Measurements from ENCODE around the gene BEST2.

The BEST2 gene

GRCh38 chr19:12782424-12783290 lies 31.1 kb downstream of the BEST2 start:
- H3K27me3 ChIP-seq (ENCODE audit: control insufficient read depth in 1 of 2, insufficient read depth in 2 of 2, low read length in 2 of 2): no peaks in the 10 kb centered on the region
- H3K36me3 ChIP-seq (ENCODE audit: control insufficient read depth in 2 of 2, insufficient read depth in 2 of 2, low read length in 2 of 2): no peaks in the 10 kb centered on the region
- H3K9ac ChIP-seq (ENCODE audit: low read length in 2 of 2): peak overlapping the region; percentile 74 to 94
- peak overlapping the region; percentile 100 for H3K27ac ChIP-seq (ENCODE audit: low read length)
- peak overlapping the region; percentile 33 to 78 for H3K4me3 ChIP-seq (ENCODE audit: low read length in 2 of 2)
- H3K9me3 ChIP-seq (ENCODE audit: control insufficient read depth in 2 of 2, low read length in 2 of 2): no peaks in the 10 kb centered on the region
- peaks cover 60% of the 10 kb centered on the region for H3K4me1 ChIP-seq (ENCODE audit: control insufficient read depth, insufficient read depth, low read length)

GRCh38 chr19:12783291-12783848 lies 31.8 kb downstream of the BEST2 start:
- Histone ChIP-seq H3K36me3 (ENCODE audit: control insufficient read depth in 2 of 2, insufficient read depth in 2 of 2, low read length in 2 of 2) (no peaks in the 10 kb centered on the region), H3K4me1 (ENCODE audit: control insufficient read depth, insufficient read depth, low read length) (peaks cover 58% of the 10 kb centered on the region), H3K27me3 (ENCODE audit: control insufficient read depth in 1 of 2, insufficient read depth in 2 of 2, low read length in 2 of 2) (no peaks in the 10 kb centered on the region), H3K4me3 (ENCODE audit: low read length in 2 of 2) (peak overlapping the region in 1 of 2 donors; percentile 78), H3K9me3 (ENCODE audit: control insufficient read depth in 2 of 2, low read length in 2 of 2) (no peaks in the 10 kb centered on the region), H3K9ac (ENCODE audit: low read length in 2 of 2) (peak overlapping the region in 1 of 2 donors; percentile 74), H3K27ac (ENCODE audit: low read length) (peak overlapping the region; percentile 100)

- H3K27ac ChIP-seq (ENCODE audit: low read length): peak overlapping the region; percentile 100
- no peaks in the 10 kb centered on the region for H3K9me3 ChIP-seq (ENCODE audit: control insufficient read depth in 2 of 2, low read length in 2 of 2)
- no peaks in the 10 kb centered on the region for H3K27me3 ChIP-seq (ENCODE audit: control insufficient read depth in 1 of 2, insufficient read depth in 2 of 2, low read length in 2 of 2)
- H3K36me3 ChIP-seq (ENCODE audit: control insufficient read depth in 2 of 2, insufficient read depth in 2 of 2, low read length in 2 of 2): no peaks in the 10 kb centered on the region
- H3K4me1 ChIP-seq (ENCODE audit: control insufficient read depth, insufficient read depth, low read length): peaks cover 58% of the 10 kb centered on the region
- H3K9ac ChIP-seq (ENCODE audit: low read length in 2 of 2): peak overlapping the region in 1 of 2 donors; percentile 74
- H3K4me3 ChIP-seq (ENCODE audit: low read length in 2 of 2): peak overlapping the region in 1 of 2 donors; percentile 8
Observed at GRCh38 chr19:12783849-12784393, 32.3 kb downstream of the BEST2 start.

- Histone ChIP-seq H3K9ac (ENCODE audit: low read length in 2 of 2) (no peak overlapping the region), H3K4me1 (ENCODE audit: control insufficient read depth, insufficient read depth, low read length) (peaks cover 58% of the 10 kb centered on the region), H3K27ac (ENCODE audit: low read length) (peak overlapping the region; percentile 100), H3K27me3 (ENCODE audit: control insufficient read depth in 1 of 2, insufficient read depth in 2 of 2, low read length in 2 of 2) (no peaks in the 10 kb centered on the region), H3K36me3 (ENCODE audit: control insufficient read depth in 2 of 2, insufficient read depth in 2 of 2, low read length in 2 of 2) (no peaks in the 10 kb centered on the region), H3K4me3 (ENCODE audit: low read length in 2 of 2) (peak overlapping the region in 1 of 2 donors; percentile 8), H3K9me3 (ENCODE audit: control insufficient read depth in 2 of 2, low read length in 2 of 2) (no peaks in the 10 kb centered on the region)
Observed at GRCh38 chr19:12784394-12784870, 32.8 kb downstream of the BEST2 start.

- peak overlapping the region in 1 of 2 donors; percentile 15 for H3K4me3 ChIP-seq (ENCODE audit: low read length in 2 of 2)
- peaks cover 57% of the 10 kb centered on the region for H3K4me1 ChIP-seq (ENCODE audit: control insufficient read depth, insufficient read depth, low read length)
Observed at GRCh38 chr19:12784871-12785430, 33.4 kb downstream of the BEST2 start.

GRCh38 chr19:12785431-12786031 lies 33.9 kb downstream of the BEST2 start:
- Histone ChIP-seq H3K9ac (ENCODE audit: low read length in 2 of 2) (no peak overlapping the region), H3K4me3 (ENCODE audit: low read length in 2 of 2) (peak overlapping the region in 1 of 2 donors; percentile 15), H3K9me3 (ENCODE audit: control insufficient read depth in 2 of 2, low read length in 2 of 2) (no peaks in the 10 kb centered on the region), H3K27me3 (ENCODE audit: control insufficient read depth in 1 of 2, insufficient read depth in 2 of 2, low read length in 2 of 2) (no peaks in the 10 kb centered on the region), H3K4me1 (ENCODE audit: control insufficient read depth, insufficient read depth, low read length) (peaks cover 63% of the 10 kb centered on the region), H3K36me3 (ENCODE audit: control insufficient read depth in 2 of 2, insufficient read depth in 2 of 2, low read length in 2 of 2) (no peaks in the 10 kb centered on the region), H3K27ac (ENCODE audit: low read length) (peak overlapping the region; percentile 100)

More at GRCh38 chr19:12784871-12785430, 33.4 kb downstream of the BEST2 start:
- Histone ChIP-seq H3K27ac (ENCODE audit: low read length) (peak overlapping the region; percentile 100), H3K36me3 (ENCODE audit: control insufficient read depth in 2 of 2, insufficient read depth in 2 of 2, low read length in 2 of 2) (no peaks in the 10 kb centered on the region), H3K27me3 (ENCODE audit: control insufficient read depth in 1 of 2, insufficient read depth in 2 of 2, low read length in 2 of 2) (no peaks in the 10 kb centered on the region), H3K9me3 (ENCODE audit: control insufficient read depth in 2 of 2, low read length in 2 of 2) (no peaks in the 10 kb centered on the region), H3K9ac (ENCODE audit: low read length in 2 of 2) (no peak overlapping the region)

- H3K27ac ChIP-seq (ENCODE audit: low read length): peak overlapping the region; percentile 100
- no peaks in the 10 kb centered on the region for H3K36me3 ChIP-seq (ENCODE audit: control insufficient read depth in 2 of 2, insufficient read depth in 2 of 2, low read length in 2 of 2)
- no peaks in the 10 kb centered on the region for H3K9me3 ChIP-seq (ENCODE audit: control insufficient read depth in 2 of 2, low read length in 2 of 2)
- H3K4me1 ChIP-seq (ENCODE audit: control insufficient read depth, insufficient read depth, low read length): peaks cover 69% of the 10 kb centered on the region
- H3K4me3 ChIP-seq (ENCODE audit: low read length in 2 of 2): no peak overlapping the region
- no peak overlapping the region for H3K9ac ChIP-seq (ENCODE audit: low read length in 2 of 2)
- no peaks in the 10 kb centered on the region for H3K27me3 ChIP-seq (ENCODE audit: control insufficient read depth in 1 of 2, insufficient read depth in 2 of 2, low read length in 2 of 2)
Observed at GRCh38 chr19:12786141-12786870, 34.7 kb downstream of the BEST2 start.

- Histone ChIP-seq H3K27me3 (ENCODE audit: control insufficient read depth in 1 of 2, insufficient read depth in 2 of 2, low read length in 2 of 2) (no peaks in the 10 kb centered on the region), H3K9me3 (ENCODE audit: control insufficient read depth in 2 of 2, low read length in 2 of 2) (no peaks in the 10 kb centered on the region), H3K36me3 (ENCODE audit: control insufficient read depth in 2 of 2, insufficient read depth in 2 of 2, low read length in 2 of 2) (no peaks in the 10 kb centered on the region), H3K4me1 (ENCODE audit: control insufficient read depth, insufficient read depth, low read length) (peaks cover 64% of the 10 kb centered on the region), H3K9ac (ENCODE audit: low read length in 2 of 2) (no peak overlapping the region), H3K27ac (ENCODE audit: low read length) (peak overlapping the region; percentile 100), H3K4me3 (ENCODE audit: low read length in 2 of 2) (no peak overlapping the region)
Observed at GRCh38 chr19:12786952-12787351, 35.4 kb downstream of the BEST2 start.

GRCh38 chr19:12787458-12787857 lies 35.9 kb downstream of the BEST2 start:
- no peaks in the 10 kb centered on the region for H3K9me3 ChIP-seq (ENCODE audit: control insufficient read depth in 2 of 2, low read length in 2 of 2)
- no peaks in the 10 kb centered on the region for H3K27me3 ChIP-seq (ENCODE audit: control insufficient read depth in 1 of 2, insufficient read depth in 2 of 2, low read length in 2 of 2)
- peaks cover 0 to 2% of the 10 kb centered on the region in 2 donors for H3K36me3 ChIP-seq (ENCODE audit: control insufficient read depth in 2 of 2, insufficient read depth in 2 of 2, low read length in 2 of 2)
- H3K9ac ChIP-seq (ENCODE audit: low read length in 2 of 2): no peak overlapping the region
- peaks cover 62% of the 10 kb centered on the region for H3K4me1 ChIP-seq (ENCODE audit: control insufficient read depth, insufficient read depth, low read length)
- no peak overlapping the region for H3K4me3 ChIP-seq (ENCODE audit: low read length in 2 of 2)
- H3K27ac ChIP-seq (ENCODE audit: low read length): peak overlapping the region; percentile 100
